Progenitor cell of endocrine pancreas (in vitro differentiated cells): ENCODE results near the gene WDR75. TPM values are rescaled to one million over a fixed set of nuclear protein-coding genes. Genes with fewer than 3 reads are reported as not detected.

Experiments
- DNase-seq: peaks from one replicate; pipeline ENCODE4 v3.0.0; 2021; ENCODE audit warnings: low spot score; ENCODE audit not compliant: unreplicated experiment
- H3K27ac Mint-ChIP-seq: 2 replicates; pipeline ENCODE4 v1.8.0; 2021; ENCODE audit warnings: mild to moderate bottlenecking, moderate library complexity, mixed read lengths
- H3K27me3 Mint-ChIP-seq: 2 replicates; pipeline ENCODE4 v1.8.0; 2021; ENCODE audit warnings: mixed read lengths
- H3K36me3 Mint-ChIP-seq: 2 replicates; pipeline ENCODE4 v1.8.0; 2022; ENCODE audit warnings: mixed read lengths; ENCODE audit not compliant: insufficient read depth
- H3K4me1 Mint-ChIP-seq: 2 replicates; pipeline ENCODE4 v1.8.0; 2021; ENCODE audit warnings: low read depth, mixed read lengths
- H3K4me3 Mint-ChIP-seq: 2 replicates; pipeline ENCODE4 v1.8.0; 2021; ENCODE audit warnings: low read depth, mild to moderate bottlenecking, moderate library complexity, mixed read lengths
- H3K9me3 Mint-ChIP-seq: 2 replicates; pipeline ENCODE4 v1.8.0; 2021; ENCODE audit warnings: low read depth, mixed read lengths
- CTCF ChIP-seq: fragments of 200-600 bp; sonication (generic); IDR thresholded peaks from one replicate; pipeline ENCODE4 v1.5.0; 2021; ENCODE audit warnings: antibody characterized with exemption, mild to moderate bottlenecking; ENCODE audit not compliant: unreplicated experiment
- total RNA-seq: library from RNA; stranded (reverse); gene quantifications from 2 replicates; pipeline ENCODE4 v1.2.1, GENCODE V29; 2021

WDR75 gene
- total RNA-seq, 1 donor from 2014 or later: 40.0 TPM

GRCh38 chr2:189483571-189483970 lies 42.3 kb downstream of the WDR75 start:
- H3K27me3 Mint-ChIP-seq: no peaks in the 10 kb centered on the region
- H3K27ac Mint-ChIP-seq: no peak overlapping the region
- H3K4me3 Mint-ChIP-seq: no peak overlapping the region
- no peaks in the 10 kb centered on the region for H3K36me3 Mint-ChIP-seq
- no peaks in the 10 kb centered on the region for H3K9me3 Mint-ChIP-seq
- TF ChIP-seq CTCF: no peak
- no peak for DNase-seq
- peaks cover 2% of the 10 kb centered on the region for H3K4me1 Mint-ChIP-seq

- no peaks in the 10 kb centered on the region for H3K36me3 Mint-ChIP-seq
- H3K4me1 Mint-ChIP-seq: peaks cover 2% of the 10 kb centered on the region
- no peak for DNase-seq
- no peak overlapping the region for H3K27ac Mint-ChIP-seq
- no peaks in the 10 kb centered on the region for H3K27me3 Mint-ChIP-seq
- H3K9me3 Mint-ChIP-seq: no peaks in the 10 kb centered on the region
- H3K4me3 Mint-ChIP-seq: no peak overlapping the region
- no peak for TF ChIP-seq CTCF
Observed at GRCh38 chr2:189483980-189484740, 42.9 kb downstream of the WDR75 start.

GRCh38 chr2:189485146-189485545 lies 43.9 kb downstream of the WDR75 start:
- no peak for TF ChIP-seq CTCF
- peaks cover 2% of the 10 kb centered on the region for H3K4me1 Mint-ChIP-seq
- H3K27me3 Mint-ChIP-seq: no peaks in the 10 kb centered on the region
- H3K36me3 Mint-ChIP-seq: no peaks in the 10 kb centered on the region
- H3K9me3 Mint-ChIP-seq: no peaks in the 10 kb centered on the region
- H3K4me3 Mint-ChIP-seq: no peak overlapping the region
- H3K27ac Mint-ChIP-seq: no peak overlapping the region
- DNase-seq: no peak

- DNase-seq: no peak
- Mint-ChIP-seq H3K9me3 (no peaks in the 10 kb centered on the region), H3K36me3 (no peaks in the 10 kb centered on the region), H3K4me3 (no peak overlapping the region), H3K27ac (no peak overlapping the region), H3K4me1 (peaks cover 2% of the 10 kb centered on the region), H3K27me3 (no peaks in the 10 kb centered on the region)
- TF ChIP-seq CTCF: no peak
Observed at GRCh38 chr2:189486237-189486770, 45.0 kb downstream of the WDR75 start.

GRCh38 chr2:189487283-189488007 lies 46.2 kb downstream of the WDR75 start:
- Mint-ChIP-seq H3K4me3 (no peak overlapping the region), H3K27me3 (no peaks in the 10 kb centered on the region), H3K36me3 (no peaks in the 10 kb centered on the region), H3K27ac (no peak overlapping the region), H3K4me1 (peaks cover 2% of the 10 kb centered on the region), H3K9me3 (no peaks in the 10 kb centered on the region)
- no peak for TF ChIP-seq CTCF
- no peak for DNase-seq
